GM11168 (cell line): ENCODE measurements around the gene HNRNPA1.
"Not testable (repeated sequence)": the region's sequence is repeated elsewhere in the genome, so short reads cannot be mapped to it uniquely, and the experiment has no call there.

Source experiments
- in situ Hi-C: fragments of 300-500 bp; cut with MboI; formaldehyde crosslinking; loops from one replicate; pipeline ENCODE4 v1.12.0; 2022; ENCODE audit warnings: low sequenced_read_pairs; ENCODE audit not compliant: unreplicated experiment

The HNRNPA1 gene

DNA sequence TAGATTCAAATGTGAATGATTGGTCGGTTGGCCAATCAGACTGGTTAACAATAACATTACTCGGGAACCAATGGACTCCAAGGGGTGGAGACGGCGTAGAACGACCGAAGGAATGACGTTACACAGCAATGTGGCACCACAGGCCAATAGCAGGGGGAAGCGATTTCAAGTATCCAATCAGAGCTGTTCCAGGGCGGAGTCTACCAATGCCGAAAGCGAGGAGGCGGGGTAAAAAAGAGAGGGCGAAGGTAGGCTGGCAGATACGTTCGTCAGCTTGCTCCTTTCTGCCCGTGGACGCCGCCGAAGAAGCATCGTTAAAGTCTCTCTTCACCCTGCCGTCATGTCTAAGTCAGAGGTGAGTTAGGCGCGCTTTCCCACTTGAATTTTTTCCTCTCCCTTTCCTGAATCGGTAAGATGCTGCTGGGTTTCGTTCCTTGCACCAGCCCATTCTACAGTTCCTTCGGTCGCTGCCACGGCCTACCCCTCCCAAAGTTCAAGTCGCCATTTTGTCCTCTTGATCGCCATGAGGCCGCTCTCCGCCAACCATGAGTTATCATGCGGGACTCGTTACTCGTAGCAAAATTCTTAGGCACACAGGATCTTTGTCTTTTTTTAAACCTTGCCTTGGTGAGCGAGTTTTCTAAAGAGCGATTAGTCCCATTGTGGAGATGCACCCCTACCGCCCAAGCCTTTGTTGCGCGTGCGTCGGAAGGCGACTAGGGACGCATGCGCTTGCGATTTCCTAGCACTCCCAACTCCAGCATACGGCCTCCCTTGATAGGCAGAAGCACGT lies at the start of gene HNRNPA1:
Gene HNRNPA1, plus strand, starts transcription at position 259 of the 793 bp plus-strand sequence. Its CDS starts 82 bp downstream, at position 341.
- in situ Hi-C loops: no loop called here

DNA sequence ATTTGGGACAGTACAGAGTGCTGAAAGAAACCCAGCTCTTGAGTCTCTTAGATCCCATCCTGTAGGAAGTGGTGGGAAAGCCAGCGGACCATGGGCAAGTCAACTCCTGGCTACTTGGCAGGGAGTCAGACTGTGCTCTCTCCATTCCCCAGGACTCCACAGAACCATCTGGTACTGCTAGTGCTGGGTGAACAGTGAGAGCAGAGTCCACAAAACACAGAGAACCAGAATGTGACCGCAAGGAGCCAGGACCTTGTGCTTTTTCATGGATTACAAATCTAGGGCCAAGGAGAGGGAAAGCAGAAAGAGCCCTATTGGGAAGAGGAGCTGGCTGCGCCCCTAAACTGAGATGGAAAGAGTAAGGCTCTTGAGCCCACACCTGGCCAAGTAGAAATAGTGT lies 49.3 kb upstream of the HNRNPA1 start:
- in situ Hi-C loops: not testable (repeated sequence)

DNA sequence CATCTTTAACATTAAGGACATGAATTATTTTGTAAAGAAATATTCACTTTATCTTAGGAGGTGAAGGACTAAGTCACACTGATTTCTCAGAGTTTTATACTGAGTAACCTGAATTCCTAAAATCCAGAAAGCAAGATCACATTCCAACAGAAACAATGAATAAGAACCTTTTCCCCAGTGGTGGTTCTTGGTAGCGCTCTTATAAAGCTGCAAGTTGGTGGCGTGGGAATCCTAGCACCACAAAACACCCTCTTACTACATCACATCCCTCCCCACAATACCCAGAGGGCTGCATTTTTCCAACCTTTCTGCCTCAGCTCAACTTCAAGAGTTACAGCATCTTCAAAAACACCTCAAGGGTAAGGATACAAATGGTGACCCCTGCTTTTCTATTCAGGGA lies 47.7 kb upstream of the HNRNPA1 start:
- in situ Hi-C loops: no loop called here

DNA sequence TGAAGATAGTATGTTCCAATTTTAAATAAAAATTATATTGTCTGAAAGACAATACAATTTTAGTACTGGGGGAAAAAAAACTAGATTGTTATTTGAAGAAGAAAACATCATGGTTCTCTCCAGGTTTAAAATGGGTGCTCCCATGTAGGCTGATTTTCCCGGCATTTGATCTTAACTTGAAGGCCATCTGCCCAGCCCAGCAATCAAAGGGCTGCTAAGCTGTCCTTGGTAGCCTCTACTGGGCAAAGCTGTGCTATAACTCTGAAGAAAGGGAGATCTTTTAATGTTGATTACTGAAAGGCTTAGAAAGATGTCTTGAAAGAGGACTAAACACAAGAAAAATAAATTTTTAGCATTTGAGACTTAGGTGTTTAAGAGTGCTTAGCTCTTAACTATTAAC lies 42.0 kb upstream of the HNRNPA1 start:
- in situ Hi-C loops: no loop called here

DNA sequence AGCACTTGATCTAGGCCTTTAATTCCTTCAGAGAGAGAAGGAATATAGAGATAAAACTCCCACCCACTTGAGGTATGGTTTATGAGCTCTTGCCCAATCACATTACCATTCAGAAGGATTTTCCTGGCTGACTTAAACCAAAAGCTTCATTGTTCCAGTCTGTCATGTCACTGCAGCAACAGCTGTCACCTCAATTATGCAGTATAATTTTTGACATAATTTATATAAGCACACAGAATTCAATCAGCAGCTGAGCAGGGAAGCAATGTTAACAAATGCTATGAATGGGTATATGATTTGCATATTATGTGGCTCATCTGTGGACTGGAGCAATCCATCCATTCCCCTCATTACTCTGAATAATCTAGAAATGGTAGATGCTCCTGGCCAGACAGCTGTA lies 40.9 kb upstream of the HNRNPA1 start:
- in situ Hi-C loops: no loop called here

DNA sequence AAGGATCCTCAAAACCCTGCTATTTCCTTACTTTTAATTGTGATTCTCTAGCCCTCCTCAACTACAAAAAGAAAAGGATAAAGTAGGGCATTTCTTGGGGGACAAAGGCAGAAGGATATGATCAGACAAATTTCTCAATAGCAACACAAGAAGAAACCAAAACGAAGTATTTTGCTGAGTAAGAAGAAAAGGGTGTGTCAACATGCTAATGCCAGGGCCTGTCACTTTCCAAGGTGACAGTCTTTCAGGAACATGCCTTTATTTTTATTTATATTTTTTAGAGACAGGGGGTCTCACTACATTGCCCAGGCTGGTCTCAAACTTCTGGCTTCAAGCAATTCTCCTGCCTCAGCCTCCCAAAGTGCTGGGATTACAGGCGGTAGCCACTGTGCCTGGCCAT lies 40.4 kb upstream of the HNRNPA1 start:
- in situ Hi-C loops: no loop called here

DNA sequence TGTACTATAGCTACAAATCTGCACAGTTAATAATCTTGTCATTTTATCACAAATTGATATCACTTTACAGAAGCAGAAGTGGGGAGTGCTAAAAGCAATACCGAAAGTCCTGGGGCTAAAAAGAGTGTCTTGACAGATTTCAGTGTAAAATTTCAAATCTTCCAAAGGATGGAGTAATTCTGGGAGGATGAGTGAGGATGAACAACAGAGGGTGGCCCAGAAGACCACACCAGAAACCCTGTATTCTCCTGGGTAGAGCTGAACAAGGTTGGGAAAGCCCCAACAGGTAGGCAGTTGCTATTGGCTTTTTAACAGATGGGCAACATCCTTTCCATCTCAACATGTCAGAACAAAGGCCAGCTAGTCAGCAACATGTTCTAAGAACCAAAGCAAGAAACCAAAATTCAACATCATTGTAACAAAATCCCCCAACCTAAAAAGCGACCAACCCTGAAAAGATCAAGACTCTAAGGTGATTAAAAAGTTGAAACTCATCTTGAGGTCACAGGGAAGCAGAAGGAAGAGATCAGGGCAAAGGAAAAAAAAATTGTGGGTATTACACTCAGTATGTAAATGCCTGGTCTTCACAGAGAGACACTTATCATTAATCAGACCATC lies 39.4 kb upstream of the HNRNPA1 start:
- in situ Hi-C loops: no loop called here

DNA sequence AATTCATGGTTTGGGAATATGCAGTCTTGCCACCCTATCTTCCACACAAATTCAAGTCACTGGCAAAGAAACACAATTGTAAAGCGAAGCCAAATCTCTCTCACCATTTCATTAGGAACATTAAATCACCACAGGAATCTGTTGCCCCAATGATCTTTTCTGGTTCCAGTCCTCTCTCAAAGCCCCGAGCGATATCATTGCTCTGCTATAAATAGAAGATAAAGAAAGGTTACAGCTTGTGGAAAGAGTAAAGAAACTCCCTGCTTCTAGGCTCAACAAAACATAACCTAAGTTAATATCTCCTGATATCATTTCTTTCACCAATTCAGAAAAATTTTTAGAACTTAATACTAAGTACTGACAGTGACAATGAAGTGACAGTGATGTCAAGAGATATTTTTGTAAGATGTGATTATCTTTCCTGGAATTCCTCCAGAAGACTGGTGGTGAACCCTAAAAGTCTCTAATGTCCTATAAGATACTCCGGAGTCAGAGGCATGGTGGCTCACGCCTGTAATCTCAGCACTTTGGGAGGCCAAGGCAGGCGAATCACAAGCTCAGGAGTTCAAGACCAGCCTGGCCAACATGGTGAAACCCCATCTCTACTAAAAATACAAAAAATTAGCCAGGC lies 34.4 kb upstream of the HNRNPA1 start:
- in situ Hi-C loops: no loop called here

DNA sequence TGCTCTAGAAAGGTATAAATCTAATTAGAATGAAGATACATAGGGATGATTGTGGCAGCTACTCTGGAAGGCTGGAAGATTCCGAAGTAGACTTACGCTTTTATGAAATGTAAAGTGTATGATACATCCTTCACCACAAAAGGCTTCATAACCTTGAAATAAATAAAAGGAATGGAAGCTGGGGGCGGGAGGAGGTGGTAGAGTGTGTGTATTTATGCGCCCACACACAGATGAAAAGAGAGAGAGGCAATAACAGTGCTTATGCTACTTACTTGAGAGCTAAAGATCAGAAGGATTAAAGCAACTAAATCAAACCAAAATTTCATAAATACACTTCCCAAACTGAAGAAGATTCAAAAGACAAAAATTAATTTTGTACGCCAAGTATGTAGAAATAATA lies 31.0 kb upstream of the HNRNPA1 start:
- in situ Hi-C loops: no loop called here

DNA sequence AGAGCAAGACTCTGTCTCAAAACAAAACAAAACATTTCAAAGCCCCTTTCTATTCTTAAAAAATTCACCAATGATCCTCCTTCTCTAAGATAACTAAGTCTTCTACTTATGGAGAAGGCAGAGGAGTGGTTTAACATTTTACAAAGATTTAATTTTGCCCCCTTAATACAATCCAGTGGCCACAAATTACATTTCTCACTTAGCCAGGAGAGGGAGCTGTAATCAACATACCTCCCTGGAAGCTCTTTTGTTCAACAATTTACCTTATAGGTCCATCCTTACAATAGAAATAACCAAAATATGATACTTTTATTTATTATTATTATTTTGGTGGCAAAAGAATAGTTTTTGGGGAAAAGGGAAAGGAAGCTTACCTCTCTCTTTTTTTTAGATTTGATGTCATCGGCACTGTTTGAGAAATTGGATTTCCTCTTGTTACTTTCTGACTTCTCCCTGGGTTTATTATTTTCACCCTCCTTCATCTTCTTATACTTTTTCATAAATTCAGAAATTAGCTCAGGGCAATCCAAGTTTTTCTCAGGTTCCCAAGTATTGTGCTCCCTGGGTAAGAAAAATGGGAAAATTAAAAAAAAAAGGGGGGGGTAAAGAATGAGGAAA lies 28.8 kb upstream of the HNRNPA1 start:
- in situ Hi-C loops: no loop called here

DNA sequence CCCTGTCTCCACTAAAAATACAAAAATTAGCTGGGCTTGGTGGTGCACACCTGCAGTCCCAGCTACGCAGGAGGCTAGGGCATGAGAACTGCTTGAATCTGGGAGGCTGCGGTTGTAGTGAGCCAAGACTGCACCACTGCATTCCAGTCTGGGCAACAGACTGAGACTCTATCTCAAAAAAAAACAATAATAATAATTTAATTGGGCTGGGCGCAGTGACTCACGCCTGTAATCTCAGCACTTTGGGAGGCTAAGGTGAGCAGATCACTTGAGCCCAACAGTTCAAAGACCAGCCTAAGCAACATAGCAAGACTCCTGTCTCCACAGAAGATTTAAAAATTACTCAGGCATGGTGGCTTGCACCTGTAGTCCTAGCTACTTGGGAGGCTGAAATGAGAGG lies 27.3 kb upstream of the HNRNPA1 start:
- in situ Hi-C loops: no loop called here

DNA sequence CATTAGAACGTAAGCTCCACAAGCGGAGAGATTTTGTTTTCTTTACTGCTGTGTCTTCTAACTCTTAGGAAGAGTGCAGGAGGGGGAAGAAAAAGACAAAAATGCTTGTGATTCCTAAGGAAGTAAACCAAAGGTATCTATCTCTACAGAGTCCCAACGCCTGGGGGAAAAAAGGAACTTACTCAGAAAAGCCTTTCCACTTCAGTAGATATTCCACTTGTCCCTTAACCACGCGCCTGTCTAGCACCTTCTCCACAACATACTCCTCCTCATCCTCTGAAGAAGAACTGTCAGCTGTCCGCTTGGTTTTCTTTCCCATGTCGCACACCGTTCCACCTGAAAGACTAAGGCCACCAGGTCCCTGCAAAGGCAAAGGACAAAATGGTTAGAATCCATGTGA lies 23.2 kb upstream of the HNRNPA1 start:
- in situ Hi-C loops: no loop called here

DNA sequence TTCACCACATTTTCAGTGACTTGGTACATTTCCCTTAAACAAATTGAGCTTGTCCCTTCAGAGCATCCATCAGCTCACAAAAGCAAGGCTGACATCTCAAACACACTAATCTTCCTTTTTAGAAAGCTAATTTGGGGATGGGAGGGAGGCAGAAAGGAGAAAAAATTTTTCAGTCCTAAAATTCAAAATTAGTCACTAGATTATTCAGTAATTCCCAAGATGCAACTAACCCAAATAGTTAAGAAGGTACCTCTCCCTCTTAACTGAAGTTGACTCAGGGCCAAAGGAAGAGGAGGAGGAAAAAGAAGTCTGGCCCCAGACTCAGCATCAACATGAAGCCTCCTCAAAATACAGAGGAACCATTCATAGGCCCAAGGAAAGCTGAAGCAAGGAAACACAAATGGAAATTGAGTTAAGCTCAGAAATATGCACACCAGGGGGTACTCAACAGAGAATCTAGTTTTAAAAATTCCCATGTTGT lies 22.3 kb upstream of the HNRNPA1 start:
- in situ Hi-C loops: no loop called here

DNA sequence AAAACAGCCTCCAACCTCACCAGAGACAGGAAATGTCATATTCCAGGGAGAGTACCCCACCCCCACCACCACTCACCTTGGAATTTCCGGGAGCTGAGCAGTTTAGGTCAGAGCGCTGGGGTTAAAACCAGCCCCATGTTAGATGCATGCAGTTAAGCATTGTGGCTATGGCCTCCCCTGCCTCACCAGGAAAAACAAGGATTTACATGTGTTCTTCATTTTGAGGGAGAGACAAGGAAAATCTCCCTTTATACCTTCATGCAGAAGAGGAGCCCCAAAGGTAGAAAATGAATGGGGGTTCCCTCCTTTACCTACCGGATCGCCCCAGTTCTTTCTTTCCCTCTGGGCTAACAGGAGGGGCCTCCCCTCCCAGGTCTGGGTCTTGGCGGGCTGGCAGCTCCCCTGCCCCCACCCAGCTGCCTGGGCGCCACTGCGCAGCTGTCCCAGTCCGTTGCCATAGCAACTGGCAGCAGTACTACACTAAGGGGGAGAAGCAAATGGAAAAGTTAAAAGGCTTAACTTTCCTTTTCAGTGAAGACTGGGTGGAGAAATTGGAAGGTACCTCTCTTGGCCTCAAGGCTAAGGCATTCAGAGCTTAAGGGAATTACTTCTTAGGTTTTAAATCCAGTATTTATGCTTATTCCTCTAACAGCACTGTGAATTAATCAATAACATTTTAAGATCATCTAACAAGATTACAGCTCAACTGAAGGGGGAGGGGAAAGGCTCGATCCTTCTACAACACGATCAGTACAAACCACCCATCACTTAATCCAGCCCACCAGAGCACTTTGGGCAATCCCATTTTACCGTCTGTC lies 21.1 kb upstream of the HNRNPA1 start:
- in situ Hi-C loops: no loop called here

DNA sequence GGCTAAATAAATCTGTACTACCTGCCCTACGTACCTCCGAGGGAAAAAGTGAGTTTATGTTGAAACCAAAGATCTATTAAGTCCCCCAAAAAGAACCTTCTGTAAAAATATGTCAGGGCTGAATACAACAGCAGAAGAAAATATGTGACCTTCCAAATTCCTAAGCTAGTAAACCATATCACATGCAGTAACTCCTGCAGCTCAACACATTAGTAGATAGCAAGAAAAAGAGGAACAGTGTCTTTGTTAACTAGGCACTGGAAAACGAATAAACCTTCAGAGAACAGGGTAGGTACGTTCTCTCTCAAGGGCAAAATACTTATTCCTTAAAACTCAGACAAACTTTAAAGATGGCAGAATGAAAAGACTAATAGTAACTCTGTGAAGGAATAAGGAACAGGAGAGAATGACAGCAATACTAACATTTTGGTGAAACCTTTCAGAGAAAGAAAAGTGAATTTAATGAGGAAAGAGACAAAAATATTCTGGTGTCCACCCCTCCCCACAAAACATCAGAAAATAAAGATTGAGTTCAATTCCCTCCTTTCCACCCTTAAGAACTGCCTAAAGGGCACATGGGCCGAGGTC lies 18.6 kb upstream of the HNRNPA1 start:
- in situ Hi-C loops: no loop called here

DNA sequence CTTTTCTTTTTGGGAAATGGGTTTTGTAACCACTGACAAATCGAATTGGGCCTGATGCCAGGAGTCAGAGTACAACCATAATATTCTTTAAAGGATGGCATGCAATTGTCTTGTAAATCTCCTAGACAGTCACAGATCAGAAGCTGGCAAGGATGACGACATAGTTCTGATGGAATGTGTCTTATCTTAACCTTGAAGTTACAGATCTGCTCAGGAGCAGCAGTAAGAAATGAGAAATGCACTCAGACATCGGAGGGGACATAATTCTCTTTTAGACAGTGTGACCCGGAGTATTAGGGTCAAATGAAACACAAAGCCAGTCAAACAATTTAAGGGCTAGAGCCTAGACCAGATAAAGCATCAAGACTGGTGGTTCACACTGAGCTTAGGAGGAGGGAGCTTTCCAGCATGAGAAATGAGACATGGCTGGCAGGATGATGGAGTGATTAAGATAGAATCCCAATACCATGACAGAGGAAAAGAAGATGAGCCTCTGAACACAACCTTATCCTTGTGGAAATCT lies 18.1 kb upstream of the HNRNPA1 start:
- in situ Hi-C loops: no loop called here

DNA sequence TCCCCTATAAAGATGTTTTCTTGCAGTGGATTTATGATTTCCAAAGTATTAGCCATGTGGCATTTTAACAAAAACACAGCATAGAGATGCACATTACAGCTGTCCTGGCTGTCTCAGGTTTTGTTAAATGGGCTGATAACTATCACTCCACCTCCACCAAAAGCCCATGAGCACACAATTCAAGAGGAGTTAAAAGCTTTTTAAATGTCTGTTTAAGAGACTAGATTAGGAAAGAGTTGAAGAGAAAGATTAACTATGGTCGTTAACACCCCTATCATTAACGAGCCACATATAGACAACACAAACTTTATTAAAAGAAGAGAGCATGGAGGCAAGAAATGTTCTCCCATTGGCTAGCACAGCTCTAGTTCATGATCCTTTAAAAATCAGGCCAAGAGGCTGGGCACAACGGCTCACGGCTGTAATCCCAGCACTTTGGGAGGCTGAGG lies 15.1 kb upstream of the HNRNPA1 start:
- in situ Hi-C loops: no loop called here

DNA sequence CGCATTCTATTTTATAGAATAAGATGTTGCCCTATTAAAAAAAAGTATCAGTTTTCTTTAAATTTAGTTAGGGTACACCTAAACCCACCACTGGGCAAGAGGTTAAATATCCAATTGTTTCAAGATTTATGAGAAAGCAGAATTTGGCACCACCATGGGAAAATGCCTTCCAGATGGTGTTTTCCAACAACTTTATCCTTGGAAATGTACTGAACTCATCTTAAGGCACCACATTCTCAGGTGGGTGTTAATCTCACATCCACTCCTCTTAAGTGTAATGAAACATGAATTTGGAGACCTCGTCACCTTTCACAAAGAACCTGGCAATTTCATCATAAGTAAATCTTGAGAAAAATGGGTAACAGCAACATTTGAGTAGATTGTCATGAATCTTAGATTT lies 13.7 kb upstream of the HNRNPA1 start:
- in situ Hi-C loops: no loop called here

DNA sequence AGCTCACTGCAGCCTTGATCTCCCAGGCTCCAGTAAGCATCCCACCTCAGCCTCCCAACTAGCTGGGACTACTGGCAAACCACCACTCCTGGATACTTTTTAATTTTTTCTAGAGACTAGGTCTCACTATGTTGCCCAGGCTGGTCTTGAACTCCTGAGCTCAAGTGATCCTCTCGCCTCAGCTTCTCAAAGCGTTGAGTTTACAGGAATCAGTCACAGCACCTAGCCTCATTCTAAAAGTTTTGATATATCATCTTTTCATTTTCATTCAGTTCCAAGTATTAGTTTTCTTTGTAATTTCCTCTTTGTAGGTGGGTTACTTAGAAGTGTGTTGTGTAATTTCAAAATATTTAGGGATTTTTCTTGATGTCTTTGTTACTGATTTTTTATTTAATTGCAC lies 10.2 kb upstream of the HNRNPA1 start:
- in situ Hi-C loops: no loop called here
